ENCODE measurements around the gene PAX8.

Gene PAX8

GRCh38 chr2:113173542-113174375, 105.0 kb downstream of the PAX8 start, which contains the start of gene PSD4:
PSD4 (plus strand) TSS chr2:113173971; CDS start chr2:113182457, 8,486 bp downstream.
- H3K27ac ChIP-seq: no peak within 1 kb of the TSS

GRCh38 chr2:113172721-113173541, 105.8 kb downstream of the PAX8 start:
- no peak overlapping the region for H3K27ac ChIP-seq
- TF ChIP-seq ZFX (IDR thresholded peaks at IDR 0.05): no peak
- no peak for TF ChIP-seq CTCF (conservative IDR thresholded peaks at IDR 0.05)

More at GRCh38 chr2:113173542-113174375, 105.0 kb downstream of the PAX8 start, which contains the start of gene PSD4:
- no peak for TF ChIP-seq ZFX (IDR thresholded peaks at IDR 0.05)
- no peak for TF ChIP-seq CTCF (conservative IDR thresholded peaks at IDR 0.05)

GRCh38 chr2:113171334-113172075, 107.2 kb downstream of the PAX8 start:
- no peak overlapping the region for H3K27ac ChIP-seq
- TF ChIP-seq CTCF (conservative IDR thresholded peaks at IDR 0.05): no peak

- H3K27ac ChIP-seq: no peak overlapping the region
- no peak for TF ChIP-seq CTCF (conservative IDR thresholded peaks at IDR 0.05)
- TF ChIP-seq ZFX (IDR thresholded peaks at IDR 0.05): no peak
Measured at GRCh38 chr2:113169586-113169985, 109.1 kb downstream of the PAX8 start.

GRCh38 chr2:113169002-113169530, 109.7 kb downstream of the PAX8 start:
- no peak overlapping the region for H3K27ac ChIP-seq
- TF ChIP-seq ZFX (IDR thresholded peaks at IDR 0.05) (no peak), CTCF (conservative IDR thresholded peaks at IDR 0.05) (no peak)

- no peak for TF ChIP-seq CTCF (conservative IDR thresholded peaks at IDR 0.05)
- TF ChIP-seq ZFX (IDR thresholded peaks at IDR 0.05): no peak
- H3K27ac ChIP-seq: no peak overlapping the region
Measured at GRCh38 chr2:113167962-113168340, 110.8 kb downstream of the PAX8 start.
